Activated CD8-positive, alpha-beta memory T cell treated with anti-CD3 and anti-CD28 coated beads, Interleukin-2, amount 50 U/mL, for 1 hour (primary cell): Measurements from ENCODE around the gene ANXA3.
"Not testable (repeated sequence)": the region's sequence is repeated elsewhere in the genome, so short reads cannot be mapped to it uniquely, and the experiment has no call there.

ENCODE experiments used
- DNase-seq: peaks from one replicate; pipeline ENCODE4 v3.0.0-alpha.2; 2020; ENCODE audit errors: extremely low read depth

Gene ANXA3

DNA sequence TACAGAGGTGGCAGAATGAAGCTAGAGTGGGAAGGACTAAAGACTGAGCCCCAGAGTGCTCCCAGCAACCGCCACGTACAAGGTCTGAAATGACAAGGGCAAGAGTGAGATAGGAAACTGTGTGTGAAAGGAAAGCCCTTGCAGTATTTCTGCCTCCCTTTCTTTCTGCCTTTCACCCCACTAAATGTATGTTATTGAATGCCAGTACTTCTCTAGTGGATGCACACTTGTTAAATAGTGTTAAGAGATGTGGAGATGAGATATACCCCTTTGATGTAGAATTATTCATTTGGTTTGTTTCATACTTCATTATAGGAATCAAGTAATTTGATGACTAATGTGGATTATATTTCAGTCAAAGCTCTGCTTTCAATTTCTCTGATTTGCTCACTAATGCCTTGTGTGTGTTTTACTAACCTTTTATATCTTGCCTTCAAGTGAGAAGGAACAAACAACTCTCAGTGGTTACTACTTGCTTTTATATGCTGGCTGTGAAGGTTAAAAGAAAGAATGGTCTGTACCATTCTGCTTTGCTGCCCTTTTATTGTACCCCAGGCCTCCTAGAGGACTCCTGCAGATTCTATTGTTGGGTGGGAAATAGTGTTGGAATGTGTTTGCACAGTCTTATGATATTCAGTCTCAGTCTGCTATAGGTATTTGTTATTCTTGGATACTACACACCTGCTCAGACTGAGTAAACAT lies 8.0 kb upstream of the ANXA3 start:
- no peak for DNase-seq

GRCh38 chr4:78544678-78545077 lies 6.9 kb upstream of the ANXA3 start:
- DNase-seq, result no peak

DNA sequence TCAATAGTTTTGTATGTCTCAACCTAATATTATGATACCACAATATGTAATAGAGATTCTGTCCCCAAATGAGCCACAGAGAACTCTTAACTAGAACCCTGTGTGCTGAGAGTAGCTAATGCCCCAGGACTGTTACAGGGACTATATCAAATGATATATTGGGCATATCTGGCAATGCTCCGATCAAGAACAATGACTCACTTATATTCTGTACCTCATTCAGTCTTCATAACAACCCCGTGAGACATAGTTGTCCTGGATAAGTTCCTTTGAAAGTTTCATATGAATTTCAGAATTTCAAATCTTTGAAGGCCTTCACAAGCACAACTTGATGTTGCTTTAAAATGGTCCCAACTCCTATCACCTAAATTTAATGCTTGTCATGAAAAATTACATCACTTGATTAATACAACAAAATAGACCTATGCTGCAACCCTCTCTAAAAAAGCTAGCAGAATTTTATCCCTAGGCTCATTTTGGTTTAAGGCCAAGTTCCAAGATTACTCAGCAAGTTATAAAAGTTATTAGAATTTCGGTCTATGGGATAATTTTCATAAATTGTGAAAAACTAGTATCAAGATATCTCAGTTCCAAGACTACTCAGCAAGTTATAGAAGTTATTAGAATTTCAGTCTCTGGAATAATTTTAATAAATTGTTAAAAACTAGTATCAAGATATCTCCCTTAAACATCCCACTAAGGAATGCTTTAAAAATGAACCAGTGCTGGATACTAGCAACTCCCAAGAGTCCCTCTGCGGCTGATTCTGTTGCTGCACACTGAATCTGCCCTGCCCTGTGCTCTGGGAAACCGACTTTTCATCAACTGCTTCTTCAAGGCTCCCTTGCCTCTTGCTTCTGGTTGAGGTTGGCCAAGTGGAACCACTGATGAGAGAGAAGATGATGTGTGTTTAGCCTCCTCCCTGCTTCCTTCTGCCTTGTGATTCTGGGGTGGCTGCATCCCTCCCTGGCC lies 6.0 kb upstream of the ANXA3 start:
- DNase-seq, result no peak

- DNase-seq, result not testable (repeated sequence)
Measured at GRCh38 chr4:78547899-78548298, 3.7 kb upstream of the ANXA3 start.

GRCh38 chr4:78548889-78549288 lies 2.7 kb upstream of the ANXA3 start:
- DNase-seq, result not testable (repeated sequence)

- DNase-seq, result no peak
Measured at GRCh38 chr4:78552389-78553042, 946 bp downstream of the ANXA3 start.

- no peak for DNase-seq
Measured at GRCh38 chr4:78553043-78553396, 1.4 kb downstream of the ANXA3 start.

DNA sequence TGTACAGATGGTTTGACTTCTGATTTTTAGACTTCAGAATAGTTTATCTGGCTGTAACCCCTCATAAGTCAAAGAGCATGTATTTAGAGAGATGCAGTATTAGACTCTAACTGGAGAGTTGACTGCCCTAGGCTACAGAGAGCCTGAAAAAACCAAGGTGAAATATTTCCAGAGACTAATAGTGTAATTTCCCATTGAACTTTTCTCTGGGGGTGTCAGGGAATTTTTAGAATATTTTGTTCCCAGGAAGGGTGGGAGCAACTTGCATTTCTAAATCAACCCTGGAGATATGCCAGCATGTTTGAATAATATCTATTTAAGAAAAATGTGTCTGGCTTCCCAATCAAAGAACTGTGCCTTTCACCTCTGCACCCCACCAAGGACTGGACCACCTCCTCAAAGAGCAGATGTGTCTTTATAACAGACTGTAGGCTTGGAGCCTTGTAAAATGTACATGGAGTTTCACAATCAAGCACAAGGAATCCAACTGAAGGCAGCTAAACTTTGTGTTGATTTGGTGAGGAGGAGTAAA lies 2.0 kb downstream of the ANXA3 start:
- no peak for DNase-seq

GRCh38 chr4:78556665-78557064 lies 5.1 kb downstream of the ANXA3 start:
- DNase-seq, result no peak

- DNase-seq, result no peak
Measured at GRCh38 chr4:78557841-78558240, 6.3 kb downstream of the ANXA3 start.

DNA sequence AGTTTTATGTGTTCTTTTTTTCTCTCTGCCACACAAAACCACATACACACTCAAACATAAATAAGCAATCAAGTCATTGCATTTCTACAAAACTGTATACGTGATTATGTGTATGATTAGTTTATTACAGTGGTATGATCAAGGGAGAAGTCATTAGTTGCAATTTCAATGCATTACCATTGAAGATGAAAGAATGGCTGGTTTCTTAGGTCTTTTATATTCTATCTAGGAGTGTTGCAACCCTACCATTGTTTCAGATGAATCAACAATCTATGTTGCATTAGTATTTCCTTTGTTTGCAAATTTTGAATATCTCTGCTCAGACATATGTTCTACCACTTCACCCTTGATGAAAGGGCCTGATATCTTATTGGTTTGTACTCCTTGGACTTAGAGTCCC lies 6.8 kb downstream of the ANXA3 start:
- DNase-seq, result no peak

- no peak for DNase-seq
Measured at GRCh38 chr4:78560296-78560963, 8.9 kb downstream of the ANXA3 start.

DNA sequence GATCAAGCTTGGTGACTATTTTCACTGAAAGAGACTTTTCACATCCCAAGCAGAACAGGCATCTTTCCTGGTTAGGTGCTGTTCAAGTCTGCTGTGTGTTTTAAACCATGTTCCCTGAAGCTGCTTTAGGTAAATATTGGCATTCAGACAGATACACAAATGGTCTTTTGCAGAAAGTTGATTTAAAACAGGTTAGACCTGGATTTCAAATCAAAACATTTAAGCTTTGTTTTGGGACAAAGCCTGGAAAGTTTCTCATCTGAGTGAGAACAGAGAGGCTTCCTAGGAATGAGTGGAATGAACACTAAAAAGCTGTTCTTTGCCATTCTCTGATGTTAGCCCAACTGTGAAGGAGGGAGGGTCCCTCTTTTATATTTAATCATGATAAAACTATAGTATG lies 10.1 kb downstream of the ANXA3 start:
- no peak for DNase-seq

DNA sequence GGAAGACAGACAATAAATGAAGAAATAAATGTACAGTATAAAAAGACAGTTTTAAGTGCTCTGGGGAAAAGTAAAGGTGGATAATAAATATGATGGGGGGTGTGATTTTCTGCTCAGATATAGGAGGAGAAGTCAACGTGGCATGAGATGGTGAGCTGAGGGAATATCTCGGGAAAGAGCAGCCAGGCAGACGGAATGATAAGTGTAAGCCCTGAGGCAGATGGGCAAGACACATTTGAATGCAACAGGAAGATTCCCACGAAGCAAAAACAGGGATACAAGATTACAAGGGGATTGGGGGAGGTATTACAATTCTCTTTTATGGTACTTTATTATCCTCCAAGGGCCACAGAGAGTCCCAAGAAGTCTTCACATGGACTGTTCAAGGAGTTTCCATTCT lies 11.1 kb downstream of the ANXA3 start:
- DNase-seq, result no peak

DNA sequence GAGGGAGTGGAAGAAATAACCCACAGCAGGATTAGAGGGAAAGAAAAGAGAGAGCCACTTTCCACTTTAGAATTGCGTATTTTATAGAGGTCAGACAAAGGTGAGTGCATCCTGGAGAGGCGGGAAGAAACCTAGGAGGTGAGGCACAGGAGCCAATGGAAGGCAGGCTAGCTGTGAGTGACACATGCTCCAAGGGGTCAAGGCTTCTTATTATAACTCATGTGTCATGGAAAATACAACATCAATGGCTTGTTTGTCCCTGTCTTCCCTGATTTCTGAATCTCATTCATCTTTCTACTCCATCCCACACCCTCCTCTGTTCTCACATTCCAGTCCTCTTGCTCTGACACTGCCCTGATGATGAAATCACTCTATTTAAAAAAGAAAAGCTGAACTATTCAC lies 14.4 kb downstream of the ANXA3 start:
- no peak for DNase-seq

- no peak for DNase-seq
Measured at GRCh38 chr4:78566834-78567499, 15.4 kb downstream of the ANXA3 start.

DNA sequence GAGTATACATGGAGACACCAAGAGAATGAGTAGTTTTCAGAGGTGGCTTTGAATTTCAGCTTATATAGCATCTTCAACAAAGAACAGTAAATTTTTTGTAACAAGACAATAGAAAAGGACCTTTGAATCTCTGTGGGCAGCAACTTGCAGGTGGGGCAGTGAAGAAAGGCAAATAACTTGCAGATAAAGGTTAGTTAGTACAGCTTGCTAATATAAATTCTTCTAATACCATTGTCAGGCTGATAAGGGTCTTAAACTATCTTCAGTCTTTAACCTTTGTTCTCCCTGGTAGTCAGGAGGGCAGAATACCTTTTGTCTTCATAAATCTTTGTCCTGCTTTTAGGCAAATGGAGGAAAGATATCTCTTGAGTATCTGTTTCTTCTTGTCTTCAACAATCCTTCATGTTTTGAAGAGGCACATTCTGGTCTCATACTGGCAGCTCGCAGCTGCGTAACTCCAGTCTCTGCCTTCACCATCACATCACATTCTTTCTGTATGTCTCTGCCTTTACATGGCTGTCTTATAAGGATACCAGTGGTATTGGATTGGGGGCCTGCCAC lies 16.0 kb downstream of the ANXA3 start:
- DNase-seq, result no peak

DNA sequence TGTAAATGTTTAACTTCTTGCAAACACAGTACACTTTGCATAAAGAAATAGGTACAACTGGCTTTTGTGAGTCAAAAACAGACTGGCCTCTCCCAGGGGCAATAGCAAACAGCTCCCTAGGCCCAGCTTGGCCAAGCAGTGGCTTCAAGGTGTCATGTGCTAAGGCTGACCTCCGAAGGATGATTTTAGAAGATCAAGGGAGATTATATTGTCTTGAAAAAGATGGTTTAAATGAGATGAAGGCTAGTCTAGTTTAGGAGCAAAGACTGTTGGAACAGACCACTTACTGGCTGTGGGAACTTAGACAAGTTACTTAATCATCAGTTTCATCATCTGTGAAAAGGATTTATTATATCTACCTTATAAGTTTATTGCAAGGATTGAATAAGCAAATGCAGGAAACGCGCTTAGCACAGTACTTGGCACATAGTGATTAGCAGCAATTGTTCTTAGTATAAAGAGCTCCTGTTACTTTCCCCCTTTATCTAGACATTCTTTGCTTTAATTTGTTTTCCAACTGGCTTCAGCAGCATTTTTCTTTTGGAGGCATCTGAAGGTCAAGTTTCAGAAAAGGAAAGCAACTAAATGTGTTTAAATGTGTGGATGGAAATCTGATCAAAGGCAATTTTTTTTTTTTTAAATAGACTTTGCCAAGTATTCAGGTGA lies 17.2 kb downstream of the ANXA3 start:
- no peak for DNase-seq

DNA sequence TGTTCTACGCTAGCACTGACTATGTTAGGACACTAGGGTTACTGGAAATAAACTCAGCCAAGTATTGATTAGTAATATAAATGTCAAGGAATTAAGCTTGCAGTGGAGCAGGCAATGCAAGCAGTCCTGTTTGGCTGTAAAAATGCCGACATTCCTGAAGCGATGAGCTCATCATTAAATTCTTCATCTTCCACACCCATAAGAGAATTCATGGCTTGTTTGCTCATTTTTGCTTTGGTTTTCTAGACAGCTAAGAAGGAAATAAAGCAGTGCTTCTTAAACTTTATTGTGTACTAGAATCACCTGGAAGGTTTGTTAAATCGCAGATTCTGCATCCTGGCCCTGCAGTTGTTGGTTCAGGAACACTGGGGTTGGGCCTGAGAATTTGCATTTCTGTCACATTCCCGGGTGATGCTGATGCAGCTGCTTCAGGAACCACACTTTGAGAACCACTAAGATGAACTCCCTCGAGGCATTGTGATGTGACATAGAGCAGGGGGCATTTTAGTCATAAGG lies 17.8 kb downstream of the ANXA3 start:
- DNase-seq, result no peak

DNA sequence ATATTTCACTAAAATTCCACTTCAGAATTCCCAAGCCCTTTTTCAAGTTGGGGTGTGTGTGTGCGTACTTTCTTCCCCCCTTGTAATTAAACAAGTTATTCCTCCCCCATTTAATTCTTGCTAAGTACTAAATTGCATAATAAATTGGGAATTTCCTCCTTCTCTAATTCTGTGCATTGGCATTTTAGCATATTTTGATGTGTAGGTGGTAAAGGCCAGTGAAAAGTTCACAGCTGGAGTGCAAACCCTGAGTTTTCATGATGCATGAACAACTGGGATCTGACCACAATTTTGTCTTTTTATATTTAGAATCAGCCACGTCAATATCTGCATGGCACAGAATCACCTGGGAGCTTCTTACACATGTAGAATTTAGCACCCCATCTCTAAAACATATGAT lies 18.5 kb downstream of the ANXA3 start:
- no peak for DNase-seq
